HS-5 (cell line): ENCODE measurements around the gene HSPA12A.

Experiments
- DNase-seq: peaks from one replicate; pipeline ENCODE4 v3.0.0-alpha.2; 2012; ENCODE audit warnings: low read depth

The HSPA12A gene

GRCh38 chr10:116771101-116771958 is 29.0 kb upstream of the HSPA12A start:
- peak; percentile 68 for DNase-seq

- no peak for DNase-seq
Observed at GRCh38 chr10:116770281-116770680, 27.9 kb upstream of the HSPA12A start.

- DNase-seq, result no peak
Observed at GRCh38 chr10:116769791-116770190, 27.4 kb upstream of the HSPA12A start.

- no peak for DNase-seq
Observed at GRCh38 chr10:116769368-116769767, 27.0 kb upstream of the HSPA12A start.

GRCh38 chr10:116768786-116769185 is 26.4 kb upstream of the HSPA12A start:
- no peak for DNase-seq

GRCh38 chr10:116766837-116767634 is 24.7 kb upstream of the HSPA12A start:
- DNase-seq, result no peak

GRCh38 chr10:116766241-116766827 is 24.0 kb upstream of the HSPA12A start:
- DNase-seq, result no peak

- DNase-seq, result no peak
Observed at GRCh38 chr10:116765648-116766081, 23.3 kb upstream of the HSPA12A start.

GRCh38 chr10:116764979-116765378 is 22.6 kb upstream of the HSPA12A start:
- no peak for DNase-seq

GRCh38 chr10:116763440-116763839 is 21.1 kb upstream of the HSPA12A start:
- DNase-seq, result no peak

- DNase-seq, result no peak
Observed at GRCh38 chr10:116761883-116762282, 19.5 kb upstream of the HSPA12A start.

- no peak for DNase-seq
Observed at GRCh38 chr10:116760919-116761318, 18.6 kb upstream of the HSPA12A start.

GRCh38 chr10:116757246-116757645 is 14.9 kb upstream of the HSPA12A start:
- DNase-seq, result no peak

- DNase-seq, result no peak
Observed at GRCh38 chr10:116756277-116756676, 13.9 kb upstream of the HSPA12A start.

- DNase-seq, result no peak
Observed at GRCh38 chr10:116753759-116754158, 11.4 kb upstream of the HSPA12A start.

- no peak for DNase-seq
Observed at GRCh38 chr10:116752969-116753665, 10.8 kb upstream of the HSPA12A start.

GRCh38 chr10:116752563-116752962 is 10.2 kb upstream of the HSPA12A start:
- DNase-seq, result no peak

- no peak for DNase-seq
Observed at GRCh38 chr10:116748471-116748870, 6.1 kb upstream of the HSPA12A start.

- no peak for DNase-seq
Observed at GRCh38 chr10:116748041-116748440, 5.7 kb upstream of the HSPA12A start.

GRCh38 chr10:116747325-116747724 is 5.0 kb upstream of the HSPA12A start:
- DNase-seq, result no peak

- no peak for DNase-seq
Observed at GRCh38 chr10:116744885-116745284, 2.5 kb upstream of the HSPA12A start.

GRCh38 chr10:116744163-116744753 is 1.9 kb upstream of the HSPA12A start:
- DNase-seq, result no peak
